Mesothelial cell of epicardium (in vitro differentiated cells): ENCODE results near the gene APBB1IP. TPM values are rescaled to one million over a fixed set of nuclear protein-coding genes. Genes with fewer than 3 reads are reported as not detected.
"Not testable (repeated sequence)": the region's sequence is repeated elsewhere in the genome, so short reads cannot be mapped to it uniquely, and the experiment has no call there.

Experiments used
- DNase-seq, 2 experiments: peaks; one replicate each; pipeline ENCODE4 v3.0.0; 2021; ENCODE audit warnings: low spot score in 2 of 2; ENCODE audit not compliant: unreplicated experiment in 2 of 2
- H3K27ac Mint-ChIP-seq: 2 replicates; pipeline ENCODE4 v1.8.0; 2021; ENCODE audit warnings: mixed read lengths
- H3K27me3 Mint-ChIP-seq: 2 replicates; pipeline ENCODE4 v1.8.0; 2021; ENCODE audit warnings: low read depth, mixed read lengths
- H3K36me3 Mint-ChIP-seq: 2 replicates; pipeline ENCODE4 v1.8.0; 2021; ENCODE audit warnings: mixed read lengths
- H3K4me1 Mint-ChIP-seq: 2 replicates; pipeline ENCODE4 v1.8.0; 2021; ENCODE audit warnings: mixed read lengths
- H3K4me3 Mint-ChIP-seq: 2 replicates; pipeline ENCODE4 v1.8.0; 2021; ENCODE audit warnings: mild to moderate bottlenecking, moderate library complexity, mixed read lengths
- H3K9me3 Mint-ChIP-seq: 2 replicates; pipeline ENCODE4 v1.8.0; 2021; ENCODE audit warnings: mixed read lengths
- total RNA-seq: library from RNA; stranded (reverse); gene quantifications from 3 replicates; pipeline ENCODE4 v1.2.1, GENCODE V29; 2021
- TF ChIP-seq, protein P1 (sequence below): fragments of 200-600 bp; sonication (generic); IDR thresholded peaks from one replicate; pipeline ENCODE4 v1.5.0; 2021; ENCODE audit warnings: antibody characterized with exemption; ENCODE audit not compliant: unreplicated experiment

The APBB1IP gene
- total RNA-seq, 1 donor from 2014 or later, result 0.22 TPM

DNA sequence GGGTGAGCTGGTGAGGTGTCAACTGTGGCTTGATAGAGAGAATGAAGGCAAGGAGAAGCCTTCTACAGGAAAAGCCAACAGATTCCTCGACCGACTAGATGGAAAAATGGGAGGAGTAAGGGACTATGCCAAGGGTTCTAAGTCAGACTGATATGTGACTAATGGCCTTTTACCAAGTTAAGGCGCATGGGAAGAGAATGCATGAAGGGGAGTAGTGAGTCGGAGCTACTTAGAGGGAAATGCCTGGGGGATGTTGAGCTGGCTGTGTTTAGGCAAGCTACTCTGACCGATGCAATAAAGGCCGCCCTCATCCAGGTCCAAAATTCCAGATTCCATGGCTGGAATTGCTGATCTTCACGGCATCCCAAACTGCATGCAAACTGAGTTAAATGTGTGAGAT is 48.2 kb downstream of the APBB1IP start:
- Mint-ChIP-seq H3K4me3 (no peak overlapping the region), H3K27ac (no peak overlapping the region), H3K27me3 (no peaks in the 10 kb centered on the region), H3K36me3 (no peaks in the 10 kb centered on the region), H3K4me1 (peaks cover 23% of the 10 kb centered on the region), H3K9me3 (no peaks in the 10 kb centered on the region)
- DNase-seq, result no peak
- TF ChIP-seq, protein P1, sequence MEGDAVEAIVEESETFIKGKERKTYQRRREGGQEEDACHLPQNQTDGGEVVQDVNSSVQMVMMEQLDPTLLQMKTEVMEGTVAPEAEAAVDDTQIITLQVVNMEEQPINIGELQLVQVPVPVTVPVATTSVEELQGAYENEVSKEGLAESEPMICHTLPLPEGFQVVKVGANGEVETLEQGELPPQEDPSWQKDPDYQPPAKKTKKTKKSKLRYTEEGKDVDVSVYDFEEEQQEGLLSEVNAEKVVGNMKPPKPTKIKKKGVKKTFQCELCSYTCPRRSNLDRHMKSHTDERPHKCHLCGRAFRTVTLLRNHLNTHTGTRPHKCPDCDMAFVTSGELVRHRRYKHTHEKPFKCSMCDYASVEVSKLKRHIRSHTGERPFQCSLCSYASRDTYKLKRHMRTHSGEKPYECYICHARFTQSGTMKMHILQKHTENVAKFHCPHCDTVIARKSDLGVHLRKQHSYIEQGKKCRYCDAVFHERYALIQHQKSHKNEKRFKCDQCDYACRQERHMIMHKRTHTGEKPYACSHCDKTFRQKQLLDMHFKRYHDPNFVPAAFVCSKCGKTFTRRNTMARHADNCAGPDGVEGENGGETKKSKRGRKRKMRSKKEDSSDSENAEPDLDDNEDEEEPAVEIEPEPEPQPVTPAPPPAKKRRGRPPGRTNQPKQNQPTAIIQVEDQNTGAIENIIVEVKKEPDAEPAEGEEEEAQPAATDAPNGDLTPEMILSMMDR, result no peak

DNA sequence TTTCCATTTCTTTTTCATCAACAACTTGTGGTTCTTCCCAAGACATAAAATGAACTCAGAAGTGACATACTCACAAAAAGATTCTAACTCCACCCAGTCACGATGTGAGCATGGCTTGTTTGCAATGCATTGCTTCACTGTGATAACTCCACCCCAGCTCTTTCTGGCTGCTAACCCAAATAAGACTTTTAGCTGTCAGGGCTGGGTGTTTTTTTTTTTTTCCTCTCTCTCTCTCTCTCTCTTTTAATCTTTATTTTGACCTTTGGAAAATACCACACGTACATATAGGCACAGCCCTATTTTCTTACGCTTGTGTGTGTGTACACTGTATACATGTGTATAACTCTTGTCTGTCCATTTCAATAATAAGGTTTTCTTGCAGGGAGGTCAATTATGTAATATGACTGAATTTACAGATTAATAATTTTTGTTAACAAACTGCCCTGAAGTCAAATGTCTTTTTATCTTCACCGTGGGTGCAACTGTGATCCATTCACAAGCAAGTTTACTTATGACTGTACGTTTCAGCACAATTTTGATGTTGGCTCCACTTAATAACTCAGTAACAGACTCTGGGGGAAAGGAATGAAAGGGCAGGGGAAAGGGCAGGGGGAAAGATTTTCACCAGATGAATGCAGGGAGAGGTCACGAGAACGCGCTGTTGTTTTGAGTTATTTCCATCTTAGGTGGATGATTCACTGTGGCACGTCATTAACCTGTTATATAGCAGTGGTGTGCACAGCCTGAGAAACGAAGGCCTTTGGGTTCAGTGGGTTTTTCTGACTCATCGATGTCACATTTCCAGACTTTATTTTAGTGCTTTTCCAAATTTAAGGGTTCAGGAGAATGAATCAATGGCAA is 49.1 kb downstream of the APBB1IP start:
- TF ChIP-seq, protein P1, result no peak
- DNase-seq, result no peak
- Mint-ChIP-seq H3K9me3 (peaks cover 2% of the 10 kb centered on the region), H3K27ac (peak overlapping the region; percentile 10), H3K27me3 (no peaks in the 10 kb centered on the region), H3K4me1 (peaks cover 23% of the 10 kb centered on the region), H3K36me3 (no peaks in the 10 kb centered on the region), H3K4me3 (no peak overlapping the region)

DNA sequence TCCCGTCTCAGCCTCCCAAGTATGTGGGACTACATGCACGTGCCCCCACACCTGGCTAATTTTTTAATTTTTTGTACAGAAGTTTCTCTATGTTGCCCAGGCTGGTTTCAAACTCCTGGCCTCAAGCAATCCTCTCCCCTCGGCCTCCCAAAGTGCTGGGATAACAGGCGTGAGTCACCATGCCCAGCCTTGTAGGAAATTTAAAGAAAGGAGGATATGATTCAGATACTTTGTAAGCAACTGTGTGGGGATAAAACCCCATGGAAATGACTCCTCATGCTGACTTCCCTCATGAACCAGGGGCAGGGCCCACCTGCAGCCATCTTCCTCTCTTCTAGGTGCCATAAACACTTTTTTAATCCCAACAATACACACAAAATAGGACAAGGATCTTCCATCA is 50.2 kb downstream of the APBB1IP start:
- Mint-ChIP-seq H3K4me3 (no peak overlapping the region), H3K9me3 (peaks cover 9% of the 10 kb centered on the region), H3K36me3 (no peaks in the 10 kb centered on the region), H3K4me1 (peaks cover 23% of the 10 kb centered on the region), H3K27me3 (no peaks in the 10 kb centered on the region), H3K27ac (no peak overlapping the region)
- TF ChIP-seq, protein P1, result no peak
- no peak for DNase-seq

DNA sequence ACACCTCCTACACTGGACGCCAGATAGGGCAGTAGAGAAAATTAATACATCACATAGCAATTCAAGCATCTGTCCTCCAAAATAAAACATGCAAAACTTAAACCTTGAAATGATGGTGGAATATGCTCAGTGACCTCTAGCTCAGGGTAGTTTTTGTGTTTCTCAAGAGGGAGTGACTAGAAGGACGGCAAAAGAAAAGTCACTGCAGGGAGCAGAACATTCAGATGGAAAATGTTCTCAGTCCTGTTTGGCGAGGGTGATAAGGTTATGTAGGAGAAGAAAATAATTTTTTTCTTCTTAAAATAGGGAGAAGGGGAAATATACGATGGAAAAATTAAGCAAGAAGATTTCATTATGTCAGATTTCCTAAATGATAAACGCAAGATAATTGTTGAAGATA is 50.9 kb downstream of the APBB1IP start:
- TF ChIP-seq, protein P1, result no peak
- H3K36me3 Mint-ChIP-seq, result no peaks in the 10 kb centered on the region
- peaks cover 23% of the 10 kb centered on the region for H3K4me1 Mint-ChIP-seq
- DNase-seq, result no peak
- no peak overlapping the region for H3K4me3 Mint-ChIP-seq
- H3K9me3 Mint-ChIP-seq, result peaks cover 15% of the 10 kb centered on the region
- no peaks in the 10 kb centered on the region for H3K27me3 Mint-ChIP-seq
- H3K27ac Mint-ChIP-seq, result no peak overlapping the region

DNA sequence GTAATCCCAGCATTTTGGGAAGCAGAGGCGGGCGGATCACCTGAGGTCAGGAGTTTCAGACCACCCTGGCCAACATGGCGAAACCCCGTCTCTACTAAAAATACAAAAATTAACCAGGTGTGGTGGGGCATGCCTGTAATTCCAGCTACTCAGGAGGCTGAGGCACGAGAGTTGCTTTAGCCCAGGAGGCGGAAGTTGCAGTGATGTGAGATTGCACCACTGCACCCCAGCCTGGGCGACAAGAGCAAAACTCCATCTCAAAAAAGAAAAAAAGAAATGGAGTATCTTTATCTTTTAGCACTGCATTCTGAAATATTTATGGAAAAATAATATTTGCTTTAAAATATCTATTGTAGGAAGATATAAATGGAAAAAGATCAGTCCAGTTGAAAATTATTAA is 52.2 kb downstream of the APBB1IP start:
- H3K27ac Mint-ChIP-seq, DNase-seq: not testable (repeated sequence)

DNA sequence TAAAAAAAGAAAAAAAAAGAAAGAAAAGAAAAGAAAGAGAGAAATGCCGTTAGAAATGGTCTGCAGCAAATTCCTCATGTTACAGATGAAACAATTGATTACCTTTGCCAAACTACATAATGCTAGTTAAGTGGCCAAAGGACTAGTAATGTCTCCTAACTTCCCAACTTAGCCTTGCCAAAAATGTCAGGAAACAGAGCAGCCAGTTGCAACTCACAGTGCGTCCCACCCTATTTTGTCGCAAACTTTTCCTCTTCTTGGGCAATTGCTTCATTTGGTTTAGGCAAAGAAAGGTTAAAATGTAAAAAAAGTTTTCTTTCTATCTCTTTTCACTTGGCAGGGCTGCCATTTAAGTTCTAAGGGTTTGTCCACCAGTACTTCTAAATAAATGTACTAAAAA is 53.1 kb downstream of the APBB1IP start:
- TF ChIP-seq, protein P1, result no peak
- Mint-ChIP-seq H3K4me3 (no peak overlapping the region), H3K27me3 (no peaks in the 10 kb centered on the region), H3K27ac (no peak overlapping the region), H3K36me3 (no peaks in the 10 kb centered on the region), H3K4me1 (peaks cover 13% of the 10 kb centered on the region), H3K9me3 (peaks cover 15% of the 10 kb centered on the region)
- DNase-seq, result no peak

More for the DNA sequence above, 52.2 kb downstream of the APBB1IP start:
- peaks cover 15% of the 10 kb centered on the region for H3K9me3 Mint-ChIP-seq
- not testable (repeated sequence) for H3K36me3 Mint-ChIP-seq, H3K27me3 Mint-ChIP-seq, H3K4me3 Mint-ChIP-seq
- peaks cover 19% of the 10 kb centered on the region for H3K4me1 Mint-ChIP-seq
